GM19397 (cell line): Measurements from ENCODE around the gene PBX4.
A peak's percentile ranks its signal among the peaks of the same experiment; 100 is the strongest.
"Not testable (repeated sequence)": the region's sequence is repeated elsewhere in the genome, so short reads cannot be mapped to it uniquely, and the experiment has no call there.

Source experiments
- ATAC-seq: cut with Tn5 transposase; IDR thresholded peaks from one replicate; pipeline ENCODE4 v1.9.1; 2021; ENCODE audit warnings: mild to moderate bottlenecking, moderate library complexity; ENCODE audit not compliant: unreplicated experiment

The PBX4 gene

GRCh38 chr19:19627621-19628500, 9.4 kb upstream of the PBX4 start, which contains the start of gene LPAR2:
TSS of gene LPAR2 (minus strand) at chr19:19628220. CDS start at chr19:19627275, 945 bp downstream.
- peak; percentile 68 for ATAC-seq

- ATAC-seq = no peak
These were observed 8.3 kb upstream of the PBX4 start for GRCh38 chr19:19626516-19627472.

GRCh38 chr19:19624032-19624570, 5.6 kb upstream of the PBX4 start:
- ATAC-seq = no peak

GRCh38 chr19:19623383-19623782, 4.9 kb upstream of the PBX4 start:
- ATAC-seq = no peak

DNA sequence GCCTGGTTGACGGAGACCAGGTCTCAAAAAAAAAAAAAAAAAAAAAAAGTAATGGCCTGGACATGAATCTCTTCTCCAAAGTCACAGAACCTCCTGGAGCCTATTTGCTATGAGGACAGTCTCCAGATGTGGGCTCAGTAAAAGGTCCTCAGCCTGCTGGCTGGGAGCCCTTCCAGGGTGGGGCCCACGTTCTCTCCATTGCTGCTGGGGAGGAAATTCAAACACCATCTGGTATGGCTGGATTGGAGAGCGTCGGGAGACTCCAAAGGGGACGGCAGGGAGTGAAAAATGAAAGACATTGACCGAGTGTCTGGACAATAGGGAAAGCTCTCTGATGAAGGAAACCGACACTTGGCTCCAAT, 1.3 kb upstream of the PBX4 start:
- ATAC-seq = no peak

GRCh38 chr19:19619181-19619848, 828 bp upstream of the PBX4 start:
- ATAC-seq = no peak

GRCh38 chr19:19615086-19615485, 3.4 kb downstream of the PBX4 start:
- no peak for ATAC-seq

- ATAC-seq = no peak
These were observed 5.0 kb downstream of the PBX4 start for GRCh38 chr19:19613506-19613905.

- no peak for ATAC-seq
These were observed 7.9 kb downstream of the PBX4 start for GRCh38 chr19:19610376-19611202.

- ATAC-seq = not testable (repeated sequence)
These were observed 11.8 kb downstream of the PBX4 start for GRCh38 chr19:19606686-19607085.

DNA sequence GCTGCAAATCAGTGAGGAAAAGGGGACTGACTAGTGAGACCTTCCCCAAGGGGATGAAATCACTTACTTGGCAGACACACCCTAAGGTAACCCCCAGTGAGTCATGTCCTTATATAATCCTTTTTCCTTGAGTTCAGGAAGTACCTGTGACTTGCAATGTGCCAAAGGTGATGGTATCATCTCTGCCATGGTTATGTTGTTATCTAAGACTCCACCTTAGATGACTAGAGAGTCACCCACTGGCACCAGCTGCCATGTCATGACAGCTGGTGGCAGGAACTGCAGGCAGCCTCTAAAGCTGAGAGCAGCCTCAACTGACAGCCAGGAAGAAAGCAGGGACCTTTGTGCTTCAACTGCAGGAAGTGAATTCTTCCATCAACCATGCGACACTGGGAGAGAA, 12.5 kb downstream of the PBX4 start:
- ATAC-seq = no peak

- no peak for ATAC-seq
These were observed 15.7 kb downstream of the PBX4 start for GRCh38 chr19:19602713-19603324.

DNA sequence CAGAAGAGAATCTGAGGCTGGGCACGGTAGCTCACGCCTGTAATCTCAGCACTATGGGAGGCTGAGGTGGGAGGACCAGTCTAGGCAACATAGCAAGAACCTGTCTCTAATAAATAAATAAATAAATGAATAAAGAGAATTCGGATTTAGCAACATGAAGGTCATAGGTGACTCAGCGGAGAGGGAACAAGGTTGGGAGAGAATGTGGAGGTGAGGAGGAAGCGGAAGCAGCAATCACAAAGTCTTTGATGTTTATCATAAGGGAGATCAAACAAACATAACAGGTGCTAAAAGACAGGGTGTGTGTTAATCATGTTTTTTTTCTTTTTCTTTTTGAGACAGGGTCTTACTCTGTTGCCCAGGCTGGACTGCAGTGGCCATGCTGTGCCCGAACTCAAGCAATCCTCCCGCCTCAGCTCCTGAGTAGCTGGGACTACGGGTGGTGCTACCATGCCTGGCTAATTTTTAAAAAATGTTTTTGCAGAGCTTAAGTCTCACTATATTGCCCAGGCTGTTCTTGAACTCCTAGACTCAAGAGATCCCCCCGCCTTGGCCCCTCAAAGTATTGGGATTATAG, 16.3 kb downstream of the PBX4 start:
- ATAC-seq = no peak

DNA sequence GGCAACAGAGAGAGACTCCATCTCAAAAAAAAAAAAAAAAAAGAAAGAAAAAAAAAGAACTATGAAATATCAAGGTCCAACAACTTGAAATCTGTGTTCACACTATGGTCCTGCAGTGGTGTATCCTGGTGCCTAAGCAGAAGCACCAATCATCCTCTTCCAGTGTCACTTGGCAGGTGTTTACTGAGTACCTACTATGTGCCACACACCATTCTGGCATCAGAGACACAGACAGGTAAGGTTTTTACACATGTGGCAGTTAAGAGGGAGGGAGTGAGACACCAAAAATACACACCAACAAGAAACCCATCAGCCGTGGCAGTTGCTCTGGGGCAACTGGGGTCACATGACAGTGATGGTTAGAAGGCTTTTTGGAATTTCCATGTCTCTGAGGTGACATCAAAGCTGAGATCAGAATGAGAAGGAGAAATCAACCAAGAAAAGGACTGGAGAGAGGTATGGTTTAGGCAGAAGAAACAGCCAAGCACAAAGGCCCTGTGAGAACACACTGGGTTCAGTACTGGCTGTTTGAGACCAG, 17.6 kb downstream of the PBX4 start:
- ATAC-seq = no peak

DNA sequence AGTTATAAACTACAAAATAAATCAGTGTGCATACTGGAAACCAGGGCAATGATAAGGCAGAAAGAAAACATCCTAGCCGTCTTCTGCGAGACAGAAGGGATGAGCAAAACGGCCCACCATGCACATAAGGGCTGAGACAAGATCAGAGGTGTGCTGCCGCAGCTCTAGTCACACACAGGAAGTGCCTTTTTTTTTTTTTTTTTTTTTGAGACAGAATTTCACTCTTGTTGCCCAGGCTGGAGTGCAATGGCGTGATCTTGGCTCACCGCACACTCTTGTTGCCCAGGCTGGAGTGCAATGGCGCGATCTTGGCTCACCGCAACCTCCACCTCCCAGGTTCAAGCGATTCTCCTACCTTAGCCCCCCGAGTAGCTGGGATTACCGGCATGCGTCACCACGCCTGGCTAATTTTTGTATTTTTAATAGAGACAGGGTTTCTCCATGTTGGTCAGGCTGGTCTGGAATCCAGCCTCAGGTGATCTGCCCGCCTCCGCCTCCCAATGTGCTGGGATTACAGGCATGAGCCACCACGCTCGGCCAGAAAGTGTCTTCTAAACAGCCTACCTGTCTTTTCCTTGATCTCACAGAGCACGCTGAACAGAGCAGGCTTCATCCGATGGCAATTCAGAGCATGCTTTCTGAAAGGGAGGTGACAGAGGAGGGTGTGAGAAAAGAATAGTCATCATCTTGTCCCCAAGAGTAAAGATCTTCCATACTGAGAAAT, 19.6 kb downstream of the PBX4 start:
- not testable (repeated sequence) for ATAC-seq

GRCh38 chr19:19597809-19598306, 20.6 kb downstream of the PBX4 start:
- ATAC-seq = peak; percentile 66

GRCh38 chr19:19595171-19595701, 23.3 kb downstream of the PBX4 start:
- ATAC-seq = no peak

DNA sequence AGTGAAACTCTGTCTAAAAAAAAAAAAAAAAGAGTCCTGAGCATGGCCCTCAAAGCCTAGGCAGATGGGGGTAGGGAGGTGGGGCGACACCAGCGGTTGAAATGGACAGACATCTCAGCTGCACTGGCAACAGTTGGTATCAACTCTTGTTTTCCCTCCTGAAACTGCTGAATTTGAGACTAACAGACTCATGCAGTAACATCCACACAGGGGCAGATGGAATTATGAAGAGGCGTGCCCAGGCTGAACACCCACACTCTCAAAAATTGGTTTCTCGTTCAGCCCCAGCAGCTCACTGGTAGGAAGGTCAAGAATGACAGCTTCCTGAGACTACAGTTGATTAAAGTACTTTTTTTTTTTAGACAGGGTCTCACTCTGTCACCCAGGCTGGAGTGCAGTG, 24.1 kb downstream of the PBX4 start:
- ATAC-seq = no peak
